GM12864 (cell line): ENCODE measurements around the gene TSPAN13.

Source experiments
- DNase-seq: peaks from one replicate; pipeline ENCODE4 v3.0.0-alpha.2; 2011; ENCODE audit warnings: low read depth
- H3K4me3 ChIP-seq: 2 replicates; pipeline ENCODE4 v1.5.1; 2011; ENCODE audit warnings: mild to moderate bottlenecking, low read depth, low read length, control low read depth
- CTCF ChIP-seq: IDR thresholded peaks from 2 replicates; pipeline ENCODE4 v1.5.1; 2011; ENCODE audit warnings: low read depth, mild to moderate bottlenecking, moderate library complexity, low read length, control low read depth, inconsistent platforms; ENCODE audit errors: missing control alignments

TSPAN13 gene

GRCh38 chr7:16718111-16718656 lies 35.4 kb upstream of the TSPAN13 start:
- no peak overlapping the region for H3K4me3 ChIP-seq
- no peak for DNase-seq
- no peak for TF ChIP-seq CTCF

- no peak for TF ChIP-seq CTCF
- no peak for DNase-seq
- H3K4me3 ChIP-seq = no peak overlapping the region
Observed at GRCh38 chr7:16719699-16720098, 33.9 kb upstream of the TSPAN13 start.

GRCh38 chr7:16721541-16721940 lies 32.0 kb upstream of the TSPAN13 start:
- no peak overlapping the region for H3K4me3 ChIP-seq
- no peak for DNase-seq
- no peak for TF ChIP-seq CTCF

- DNase-seq = no peak
- no peak overlapping the region for H3K4me3 ChIP-seq
- TF ChIP-seq CTCF = no peak
Observed at GRCh38 chr7:16724344-16724743, 29.2 kb upstream of the TSPAN13 start.

GRCh38 chr7:16726189-16726588 lies 27.4 kb upstream of the TSPAN13 start:
- no peak for TF ChIP-seq CTCF
- no peak for DNase-seq
- H3K4me3 ChIP-seq = no peak overlapping the region

GRCh38 chr7:16727736-16728135 lies 25.8 kb upstream of the TSPAN13 start:
- H3K4me3 ChIP-seq = no peak overlapping the region
- DNase-seq = no peak
- TF ChIP-seq CTCF = no peak

- no peak for TF ChIP-seq CTCF
- no peak for DNase-seq
Observed at GRCh38 chr7:16728811-16729210, 24.7 kb upstream of the TSPAN13 start.

More at GRCh38 chr7:16728811-16729210, 24.7 kb upstream of the TSPAN13 start:
- H3K4me3 ChIP-seq = no peak overlapping the region
